ENCODE data around the gene G6PD.
"Not testable (repeated sequence)": the region's sequence is repeated elsewhere in the genome, so short reads cannot be mapped to it uniquely, and the experiment has no call there.

The G6PD gene

GRCh38 chrX:154541896-154542722, 4.5 kb downstream of the G6PD start:
- no peak for DNase-seq

GRCh38 chrX:154541589-154541895, 5.1 kb downstream of the G6PD start:
- no peak for DNase-seq

- DNase-seq: no peak
Measured at GRCh38 chrX:154540897-154541535, 5.6 kb downstream of the G6PD start.

- DNase-seq: not testable (repeated sequence)
Measured at GRCh38 chrX:154540365-154540764, 6.3 kb downstream of the G6PD start.

GRCh38 chrX:154539077-154539476, 7.6 kb downstream of the G6PD start:
- DNase-seq: no peak

- no peak for DNase-seq
Measured at GRCh38 chrX:154535892-154536291, 10.8 kb downstream of the G6PD start.

GRCh38 chrX:154534526-154535322, 11.9 kb downstream of the G6PD start:
- peak; percentile 69 to 79 for DNase-seq

GRCh38 chrX:154532690-154533089, 14.0 kb downstream of the G6PD start:
- DNase-seq: no peak

- DNase-seq: no peak
Measured at GRCh38 chrX:154531626-154532025, 15.0 kb downstream of the G6PD start.

GRCh38 chrX:154530286-154530685, 16.4 kb downstream of the G6PD start:
- DNase-seq: no peak

- no peak for DNase-seq
Measured at GRCh38 chrX:154529206-154529612, 17.4 kb downstream of the G6PD start.

GRCh38 chrX:154526901-154527675, 19.6 kb downstream of the G6PD start:
- peak; percentile 20 to 38 for DNase-seq

- no peak for DNase-seq
Measured at GRCh38 chrX:154525606-154526490, 20.8 kb downstream of the G6PD start.

GRCh38 chrX:154519389-154519788, 27.3 kb downstream of the G6PD start:
- DNase-seq: no peak

GRCh38 chrX:154517101-154517781, 29.4 kb downstream of the G6PD start:
- no peak for DNase-seq

- no peak for DNase-seq
Measured at GRCh38 chrX:154516656-154517100, 30.0 kb downstream of the G6PD start.

GRCh38 chrX:154515966-154516655, 30.5 kb downstream of the G6PD start, which contains the start of gene FAM3A:
Gene FAM3A (minus strand): TSS chrX:154516232. CDS start chrX:154515772, 460 bp downstream.
- peak; percentile 72 to 74 for DNase-seq

- peak in 1 of 2 experiments; percentile 19 for DNase-seq
Measured at GRCh38 chrX:154515090-154515965, 31.3 kb downstream of the G6PD start.

- no peak for DNase-seq
Measured at GRCh38 chrX:154513716-154514115, 32.9 kb downstream of the G6PD start.
